Stimulated activated CD4-positive, alpha-beta T cell treated with anti-CD3 and anti-CD28 coated beads, Interleukin-1b, Interleukin-23, amount 100 ng/mL, for 4 hours (primary cell): Measurements from ENCODE around the gene SLC22A23.
A peak's percentile ranks its signal among the peaks of the same experiment; 100 is the strongest.

ENCODE experiments used
- DNase-seq, 2 donors: peaks; one replicate each; pipeline ENCODE4 v3.0.0-alpha.2; 2020; ENCODE audit warnings: low read depth in 2 of 2

Gene SLC22A23

GRCh38 chr6:3370361-3371221, 86.3 kb downstream of the SLC22A23 start:
- DNase-seq: no peak

- no peak for DNase-seq
These were observed 86.9 kb downstream of the SLC22A23 start for GRCh38 chr6:3369985-3370360.

GRCh38 chr6:3368685-3369084, 88.2 kb downstream of the SLC22A23 start:
- DNase-seq: no peak

GRCh38 chr6:3367630-3368029, 89.2 kb downstream of the SLC22A23 start:
- DNase-seq: no peak

- DNase-seq: no peak
These were observed 90.0 kb downstream of the SLC22A23 start for GRCh38 chr6:3366596-3367413.

GRCh38 chr6:3364391-3364790, 92.5 kb downstream of the SLC22A23 start:
- no peak for DNase-seq

GRCh38 chr6:3363296-3364025, 93.4 kb downstream of the SLC22A23 start:
- no peak for DNase-seq

GRCh38 chr6:3361312-3362037, 95.4 kb downstream of the SLC22A23 start:
- DNase-seq: no peak

GRCh38 chr6:3360727-3361045, 96.2 kb downstream of the SLC22A23 start:
- no peak for DNase-seq

- DNase-seq: no peak
These were observed 96.7 kb downstream of the SLC22A23 start for GRCh38 chr6:3359973-3360726.

- DNase-seq: no peak
These were observed 97.6 kb downstream of the SLC22A23 start for GRCh38 chr6:3359101-3359752.

GRCh38 chr6:3358413-3359100, 98.3 kb downstream of the SLC22A23 start:
- no peak for DNase-seq

- no peak for DNase-seq
These were observed 99.2 kb downstream of the SLC22A23 start for GRCh38 chr6:3357678-3358077.

- no peak for DNase-seq
These were observed 99.9 kb downstream of the SLC22A23 start for GRCh38 chr6:3356824-3357420.

- DNase-seq: peak in 1 of 2 donors; percentile 27
These were observed 100.6 kb downstream of the SLC22A23 start for GRCh38 chr6:3356056-3356823.

- no peak for DNase-seq
These were observed 101.3 kb downstream of the SLC22A23 start for GRCh38 chr6:3355358-3356055.

GRCh38 chr6:3355011-3355357, 101.9 kb downstream of the SLC22A23 start:
- no peak for DNase-seq

- DNase-seq: no peak
These were observed 102.9 kb downstream of the SLC22A23 start for GRCh38 chr6:3353939-3354338.
